ENCODE measurements around the gene TOMM70. TPM values are rescaled to one million over a fixed set of nuclear protein-coding genes. Genes with fewer than 3 reads are reported as not detected.

TOMM70 gene
- total and polyA plus RNA-seq, 2 donors (not counting 3 experiments of a cell fraction or from before 2014, with no cell fraction given), result 7.6 to 32.3 TPM

GRCh38 chr3:100437721-100438622 is 37.1 kb upstream of the TOMM70 start:
- no peaks in the 10 kb centered on the region for H3K9me3 ChIP-seq (replicated peaks; ENCODE audit: control insufficient read depth, insufficient read depth, low read length)
- POLR2A ChIA-PET, result no interaction called here
- H3K36me3 ChIP-seq (ENCODE audit: control insufficient read depth in 2 of 2, extremely low read depth in 1 of 2, insufficient read depth in 2 of 2, low read length in 2 of 2), result no peaks in the 10 kb centered on the region
- H3K9me1 ChIP-seq (replicated peaks; ENCODE audit: control insufficient read depth, extremely low read depth, insufficient read depth, low read length), result no peaks in the 10 kb centered on the region
- DNase-seq (ENCODE audit: low read depth, low spot score) (no peak), FAIRE-seq (no peak)
- no peak overlapping the region for H3K9ac ChIP-seq (replicated peaks; ENCODE audit: extremely low read depth, insufficient read depth, low read length)
- no peak overlapping the region for H3K4me3 ChIP-seq (replicated peaks in 1 of 3; ENCODE audit: insufficient read depth in 1 of 3, low read depth in 1 of 3, low read length in 3 of 3)
- intact Hi-C loops (cut with micrococcal nuclease), result no loop called here
- H3K27me3 ChIP-seq (ENCODE audit: control insufficient read depth in 2 of 2, insufficient read depth in 2 of 2, low read length in 2 of 2), result no peaks in the 10 kb centered on the region
- no peaks in the 10 kb centered on the region for H4K20me1 ChIP-seq (replicated peaks; ENCODE audit: control insufficient read depth, extremely low read depth, insufficient read depth, low read length)
- TF ChIP-seq EZH2 (IDR thresholded peaks at IDR 0.05; ENCODE audit: borderline replicate concordance, low read depth, low read length, severe bottlenecking), result no peak
- TF ChIP-seq JUN (IDR thresholded peaks at IDR 0.05; ENCODE audit: borderline replicate concordance, insufficient read depth, insufficient read length, low read depth), result no peak
- no peak for TF ChIP-seq MAX (IDR thresholded peaks at IDR 0.05; ENCODE audit: insufficient read depth, insufficient read length)
- peak; percentile 7 for TF ChIP-seq FOS (IDR thresholded peaks at IDR 0.05; ENCODE audit: borderline replicate concordance, insufficient read depth, low read length)
- TF ChIP-seq GATA2 (IDR thresholded peaks at IDR 0.05; ENCODE audit: insufficient read depth, insufficient read length, low read depth, low read length), result no peak
- no peak for TF ChIP-seq POLR2AphosphoS5 (IDR thresholded peaks at IDR 0.05; ENCODE audit: insufficient read depth, low read depth, low read length)
- TF ChIP-seq CTCF (IDR thresholded peaks at IDR 0.05; ENCODE audit: extremely low read depth in 1 of 2, insufficient read depth in 1 of 2, low read depth in 1 of 2, low read length in 2 of 2), result no peak
- no peak overlapping the region for H3K27ac ChIP-seq (ENCODE audit: insufficient read depth, low read depth, low read length)
- H3K4me1 ChIP-seq (ENCODE audit: control insufficient read depth, extremely low read depth, insufficient read depth, low read length), result no peaks in the 10 kb centered on the region
- peak overlapping the region; percentile 58 for H2AFZ ChIP-seq (ENCODE audit: low read depth, low read length)
- no peaks in the 10 kb centered on the region for H3K79me2 ChIP-seq (ENCODE audit: control insufficient read depth, insufficient read depth, low read length)
- dilution Hi-C loops (cut with MboI; ENCODE audit: extremely low pct_ligation_motif_present, low sequenced_read_pairs), result no loop called here
- BruUV-seq (replicated peaks), result no TSS peak
- H3K4me2 ChIP-seq (ENCODE audit: insufficient read depth, low read length), result no peak overlapping the region
- CTCF ChIA-PET, result interaction anchor here (0.6 to 2.6 kb wide), 5 partner anchors 10 to 166 kb away, joined by 4 to 11 read pairs (median 5); no protein-coding TSS in a partner anchor

Measured in endothelial cell of umbilical vein (primary cell).